Smooth muscle cell (in vitro differentiated cells): Measurements from ENCODE around the gene DOK5. TPM values are rescaled to one million over a fixed set of nuclear protein-coding genes. Genes with fewer than 3 reads are reported as not detected.

Experiments
- DNase-seq: peaks from one replicate; lab custom pipeline; 2025; ENCODE audit not compliant: unreplicated experiment; lab: John Stamatoyannopoulos, UW
- H2AFZ ChIP-seq: fragments of 200-600 bp; sonication (generic); 2 replicates; pipeline ENCODE4 v1.6.0; 2016; ENCODE audit warnings: antibody characterized with exemption, low read depth, mild to moderate bottlenecking
- H3F3A ChIP-seq: fragments of 200-600 bp; sonication (generic); 2 replicates; pipeline ENCODE4 v1.6.0; 2017; ENCODE audit warnings: antibody characterized with exemption, low read depth
- H3K27ac ChIP-seq: fragments of 200-600 bp; sonication (generic); 2 replicates; pipeline ENCODE4 v1.5.1; 2016; ENCODE audit warnings: low read depth, mild to moderate bottlenecking
- H3K27me3 ChIP-seq: fragments of 200-600 bp; sonication (generic); 2 replicates; pipeline ENCODE4 v1.6.1; 2016; ENCODE audit warnings: low read depth, mild to moderate bottlenecking
- H3K36me3 ChIP-seq: fragments of 200-600 bp; sonication (generic); 2 replicates; pipeline ENCODE4 v1.5.1; 2016; ENCODE audit warnings: low read depth
- H3K4me1 ChIP-seq: fragments of 200-600 bp; sonication (generic); 2 replicates; pipeline ENCODE4 v1.5.1; 2016; ENCODE audit warnings: low read depth
- H3K4me2 ChIP-seq: fragments of 200-600 bp; sonication (generic); 2 replicates; pipeline ENCODE4 v1.6.0; 2016; ENCODE audit warnings: mild to moderate bottlenecking
- H3K4me3 ChIP-seq: fragments of 200-600 bp; sonication (generic); 2 replicates; pipeline ENCODE4 v1.5.1; 2016; ENCODE audit warnings: mild to moderate bottlenecking
- H3K79me2 ChIP-seq: fragments of 200-600 bp; sonication (generic); 2 replicates; pipeline ENCODE4 v1.6.0; 2016; ENCODE audit warnings: low read depth, mild to moderate bottlenecking
- H3K9ac ChIP-seq: fragments of 200-600 bp; sonication (generic); 2 replicates; pipeline ENCODE4 v1.6.0; 2016; ENCODE audit warnings: low read depth
- H3K9me3 ChIP-seq: fragments of 200-600 bp; sonication (generic); replicated peaks from 2 replicates; pipeline ENCODE4 v1.5.1; 2016; ENCODE audit warnings: low read depth
- H4K20me1 ChIP-seq: fragments of 200-600 bp; sonication (generic); 2 replicates; pipeline ENCODE4 v1.6.0; 2016; ENCODE audit warnings: low read depth
- CTCF ChIP-seq: fragments of 200-600 bp; sonication (generic); IDR thresholded peaks from 2 replicates; pipeline ENCODE4 v1.5.1; 2017; ENCODE audit warnings: borderline replicate concordance, mild to moderate bottlenecking, antibody characterized with exemption; ENCODE audit not compliant: insufficient read depth, poor library complexity, severe bottlenecking
- WGBS: methylation state at CpG from one replicate; pipeline ENCODE4 v1.1.7; 2016; ENCODE audit warnings: low lambda C conversion rate; 5-methylcytosine and 5-hydroxymethylcytosine counted together
- polyA plus RNA-seq: library from polyadenylated mRNA; unstranded; fragments of >200 nt; fragmentation: Nextera tagmentation; extraction: Ambion mirVana; gene quantifications from 2 replicates; pipeline ENCODE4 v1.2.1, GENCODE V29; 2016
- total RNA-seq: library from RNA; depleted of rRNA; stranded (reverse); fragments of >200 nt; gene quantifications from 2 replicates; pipeline ENCODE4 v1.2.3, GENCODE V29; 2014

The DOK5 gene
- total and polyA plus RNA-seq, 2 experiments from 2014 or later, result 7.7 to 10.4 TPM

DNA sequence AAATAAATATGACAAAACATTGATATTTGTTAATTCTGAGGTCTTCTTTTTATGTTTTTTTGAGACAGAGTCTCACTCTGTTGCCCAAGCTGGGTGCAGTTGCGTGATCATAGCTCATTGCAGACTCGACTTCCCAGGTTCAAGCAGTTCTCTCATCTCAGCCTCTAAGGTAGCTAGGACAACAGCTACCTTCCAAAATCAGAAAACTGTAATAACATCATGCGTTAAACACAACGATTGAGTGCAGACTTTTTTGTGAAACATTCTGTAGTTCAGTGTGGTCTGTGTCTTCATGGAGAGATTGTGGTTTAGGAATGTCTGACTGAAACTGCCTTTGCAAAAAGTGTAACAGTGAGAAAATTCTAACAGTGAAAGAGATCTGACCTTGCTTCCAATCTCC lies 16.1 kb upstream of the DOK5 start:
- no peak overlapping the region for H3K4me3 ChIP-seq
- H3K27ac ChIP-seq, result no peak overlapping the region
- WGBS, result 94% methylated on average over 4 of the region's 4 CpGs
- no peaks in the 10 kb centered on the region for H3K79me2 ChIP-seq
- no peak for DNase-seq
- H3K36me3 ChIP-seq, result no peaks in the 10 kb centered on the region
- no peaks in the 10 kb centered on the region for H3F3A ChIP-seq
- no peaks in the 10 kb centered on the region for H4K20me1 ChIP-seq
- H3K9me3 ChIP-seq, result no peaks in the 10 kb centered on the region
- TF ChIP-seq CTCF, result no peak
- no peaks in the 10 kb centered on the region for H3K4me1 ChIP-seq
- no peak overlapping the region for H3K4me2 ChIP-seq
- H3K27me3 ChIP-seq, result no peaks in the 10 kb centered on the region
- no peak overlapping the region for H3K9ac ChIP-seq
- H2AFZ ChIP-seq, result no peak overlapping the region

DNA sequence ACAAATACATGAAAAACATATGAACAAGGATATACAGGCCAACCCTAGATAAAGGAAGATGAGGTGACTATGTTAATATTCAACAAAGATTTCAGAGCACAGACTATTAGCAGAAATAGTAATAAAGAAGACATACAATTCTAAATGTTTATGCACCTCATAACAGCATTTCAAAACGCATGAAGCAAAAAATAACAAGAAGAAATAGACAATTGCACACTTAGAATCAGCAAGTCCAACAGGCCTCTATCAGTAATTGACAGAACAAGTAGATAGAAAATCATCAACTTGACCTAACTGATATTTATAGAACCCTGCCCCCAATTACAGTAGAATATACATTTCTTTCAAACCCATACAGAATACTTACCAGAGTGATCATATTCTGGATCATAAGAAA lies 11.4 kb upstream of the DOK5 start:
- H3K27me3 ChIP-seq, result no peaks in the 10 kb centered on the region
- H4K20me1 ChIP-seq, result no peaks in the 10 kb centered on the region
- H3K36me3 ChIP-seq, result no peaks in the 10 kb centered on the region
- H3K4me2 ChIP-seq, result no peak overlapping the region
- H3K79me2 ChIP-seq, result no peaks in the 10 kb centered on the region
- DNase-seq, result no peak
- H3K4me1 ChIP-seq, result no peaks in the 10 kb centered on the region
- no peaks in the 10 kb centered on the region for H3F3A ChIP-seq
- H3K9ac ChIP-seq, result no peak overlapping the region
- no peak overlapping the region for H3K27ac ChIP-seq
- 73% methylated on average over 1 of the region's 1 CpG for WGBS
- H3K4me3 ChIP-seq, result no peak overlapping the region
- TF ChIP-seq CTCF, result no peak
- H2AFZ ChIP-seq, result no peak overlapping the region
- H3K9me3 ChIP-seq, result no peaks in the 10 kb centered on the region

- H2AFZ ChIP-seq, result no peak overlapping the region
- no peaks in the 10 kb centered on the region for H4K20me1 ChIP-seq
- no peak for DNase-seq
- H3K27me3 ChIP-seq, result no peaks in the 10 kb centered on the region
- no peaks in the 10 kb centered on the region for H3K4me1 ChIP-seq
- no peak overlapping the region for H3K4me3 ChIP-seq
- WGBS, result 94% methylated on average over 3 of the region's 3 CpGs
- H3K27ac ChIP-seq, result no peak overlapping the region
- no peaks in the 10 kb centered on the region for H3K9me3 ChIP-seq
- H3K4me2 ChIP-seq, result no peak overlapping the region
- H3K36me3 ChIP-seq, result no peaks in the 10 kb centered on the region
- no peaks in the 10 kb centered on the region for H3F3A ChIP-seq
- no peak overlapping the region for H3K9ac ChIP-seq
- TF ChIP-seq CTCF, result no peak
- no peaks in the 10 kb centered on the region for H3K79me2 ChIP-seq
Measured at GRCh38 chr20:54466127-54466526, 9.3 kb upstream of the DOK5 start.

GRCh38 chr20:54467622-54468021 lies 7.8 kb upstream of the DOK5 start:
- no peak for TF ChIP-seq CTCF
- H3K9me3 ChIP-seq, result no peaks in the 10 kb centered on the region
- H3K4me2 ChIP-seq, result no peak overlapping the region
- H3K36me3 ChIP-seq, result no peaks in the 10 kb centered on the region
- H3K27ac ChIP-seq, result no peak overlapping the region
- H3F3A ChIP-seq, result no peaks in the 10 kb centered on the region
- 96% methylated on average over 2 of the region's 2 CpGs for WGBS
- H3K27me3 ChIP-seq, result no peaks in the 10 kb centered on the region
- no peaks in the 10 kb centered on the region for H3K79me2 ChIP-seq
- no peak overlapping the region for H3K9ac ChIP-seq
- H3K4me1 ChIP-seq, result no peaks in the 10 kb centered on the region
- H3K4me3 ChIP-seq, result no peak overlapping the region
- no peak overlapping the region for H2AFZ ChIP-seq
- H4K20me1 ChIP-seq, result no peaks in the 10 kb centered on the region
- DNase-seq, result no peak
